ENCODE measurements around the gene RASGRF2. TPM values are rescaled to one million over a fixed set of nuclear protein-coding genes. Genes with fewer than 3 reads are reported as not detected.

Gene RASGRF2
- total and polyA plus RNA-seq, 9 of the 15 experiments (the other 6 are each of a cell fraction or from before 2014, with no cell fraction given): 0.01 to 0.22 (median 0.08) TPM; not detected in 2

DNA sequence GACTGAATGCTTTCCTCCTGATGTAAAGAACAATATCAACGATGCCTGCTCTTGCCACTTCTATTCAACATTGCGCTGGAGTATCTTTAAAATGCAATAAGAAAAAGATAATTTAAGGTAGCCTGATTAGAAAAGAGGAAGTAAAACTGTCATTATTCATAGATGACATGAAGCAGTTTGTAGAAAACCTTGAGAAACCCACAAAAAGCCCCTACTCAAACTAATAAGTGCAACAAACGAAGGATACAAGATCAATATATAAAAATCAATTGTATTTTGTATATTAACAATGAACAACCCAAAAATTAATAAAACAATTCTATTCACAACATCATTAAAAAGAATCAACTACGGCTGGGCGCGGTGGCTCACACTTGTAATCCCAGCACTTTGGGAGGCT is 196.6 kb downstream of the RASGRF2 start:
- no peaks in the 10 kb centered on the region for H3K36me3 ChIP-seq (ENCODE audit: control insufficient read depth, insufficient read depth, low read length)
- H3K4me2 ChIP-seq (ENCODE audit: insufficient read depth, low read length): no peak overlapping the region
- no peak for FAIRE-seq
- no peak for DNase-seq (ENCODE audit: extremely low read depth in 1 of 4, low spot score in 3 of 4)
- no peak for ATAC-seq
- POLR2A ChIA-PET: interaction anchor here (1.0 kb wide), 2 partner anchors 9 to 12 kb away, joined by 3 read pairs; no protein-coding TSS in a partner anchor
- no TSS peak for BruUV-seq (replicated peaks)
- H4K20me1 ChIP-seq (replicated peaks; ENCODE audit: control insufficient read depth, insufficient read depth, low read length): no peaks in the 10 kb centered on the region
- no peak for TF ChIP-seq TBP (optimal IDR thresholded peaks at IDR 0.05; ENCODE audit: low read depth, low read length)
- TF ChIP-seq, protein P1, sequence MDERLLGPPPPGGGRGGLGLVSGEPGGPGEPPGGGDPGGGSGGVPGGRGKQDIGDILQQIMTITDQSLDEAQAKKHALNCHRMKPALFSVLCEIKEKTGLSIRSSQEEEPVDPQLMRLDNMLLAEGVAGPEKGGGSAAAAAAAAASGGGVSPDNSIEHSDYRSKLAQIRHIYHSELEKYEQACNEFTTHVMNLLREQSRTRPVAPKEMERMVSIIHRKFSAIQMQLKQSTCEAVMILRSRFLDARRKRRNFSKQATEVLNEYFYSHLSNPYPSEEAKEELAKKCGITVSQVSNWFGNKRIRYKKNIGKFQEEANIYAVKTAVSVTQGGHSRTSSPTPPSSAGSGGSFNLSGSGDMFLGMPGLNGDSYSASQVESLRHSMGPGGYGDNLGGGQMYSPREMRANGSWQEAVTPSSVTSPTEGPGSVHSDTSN (CRISPR knock-in tag; IDR thresholded peaks at IDR 0.05; ENCODE audit: low read depth): no peak
- TF ChIP-seq, protein P1 (tag; conservative IDR thresholded peaks at IDR 0.05; ENCODE audit: low read depth): peak; percentile 31
- no peak for TF ChIP-seq EGR1 (conservative IDR thresholded peaks at IDR 0.05)
- no peak for TF ChIP-seq YY1 (IDR thresholded peaks at IDR 0.05; ENCODE audit: borderline replicate concordance in 1 of 3, control insufficient read depth in 1 of 3, extremely low read depth in 1 of 3, insufficient read depth in 3 of 3, insufficient read length in 1 of 3, insufficient replicate concordance in 2 of 3, low read depth in 1 of 3, low read length in 2 of 3)
- no peak for TF ChIP-seq PRPF4 (IDR thresholded peaks at IDR 0.05; ENCODE audit: insufficient read depth, low read depth, low read length, poor library complexity, severe bottlenecking)
- peak; percentile 71 for TF ChIP-seq MEIS2 (IDR thresholded peaks at IDR 0.05; ENCODE audit: partially characterized antibody)
- no peak overlapping the region for H3K27ac ChIP-seq (ENCODE audit: extremely low read depth, low read depth, low read length)
- H3K79me2 ChIP-seq (ENCODE audit: control insufficient read depth, insufficient read depth, low read length): no peaks in the 10 kb centered on the region
- H3K4me3 ChIP-seq: no peak overlapping the region
- H3K9me1 ChIP-seq (ENCODE audit: control insufficient read depth, insufficient read depth, low read length): no peaks in the 10 kb centered on the region
- 44% methylated on average over 6 of the region's 6 CpGs for WGBS (ENCODE audit: insufficient coverage, low coverage, missing lambda C conversion rate)
- CTCF ChIA-PET (ENCODE audit: low intra/inter-chr PET ratio): no interaction called here
- intact Hi-C loops (cut with micrococcal nuclease): no loop called here
- no peak overlapping the region for H2AFZ ChIP-seq (ENCODE audit: low read depth, low read length)
- no peaks in the 10 kb centered on the region for H3K9me3 ChIP-seq (replicated peaks; ENCODE audit: control insufficient read depth, insufficient read depth, low read depth, low read length)
- no peaks in the 10 kb centered on the region for H3K4me1 ChIP-seq (replicated peaks in 1 of 2; ENCODE audit: control insufficient read depth in 2 of 2, insufficient read depth in 2 of 2, low read length in 2 of 2)
- H3K27me3 ChIP-seq (ENCODE audit: control insufficient read depth in 2 of 2, insufficient read depth in 2 of 2, low read length in 2 of 2): no peaks in the 10 kb centered on the region; a peak in 1 of 5 replicates
- in situ Hi-C loops (cut with MboI): no loop called here
- no peak overlapping the region for H3K9ac ChIP-seq (ENCODE audit: insufficient read depth in 1 of 2, low read depth in 2 of 2, low read length in 2 of 2)

Data from K562 (cell line).